Adrenal gland (tissue), 5 donors: ENCODE data around the gene LRRTM4.

Source experiments
- POLR2A ChIP-seq, 2 donors: fragments of 450-650 bp; IDR thresholded peaks; one replicate each; pipeline ENCODE4 v1.6.1; 2017; ENCODE audit warnings: antibody characterized with exemption in 2 of 2, mild to moderate bottlenecking in 2 of 2, moderate library complexity in 1 of 2
- TF ChIP-seq, protein P1 (sequence below), 6 experiments: fragments of 450-650 bp in 4 of 6; fragments of 200-600 bp in 2 of 6; sonication (generic) in 1 of 6; IDR thresholded peaks; 1 replicate in 5 of 6; 2 replicates in 1 of 6; pipeline versions ENCODE4 v1.5.1 to v1.8.0; 2016 to 2021; ENCODE audit warnings: antibody characterized with exemption in 6 of 6, mild to moderate bottlenecking in 2 of 6, moderate library complexity in 1 of 6
- donor health status: DM: no; HTN: no; CAD: no.

DNA sequence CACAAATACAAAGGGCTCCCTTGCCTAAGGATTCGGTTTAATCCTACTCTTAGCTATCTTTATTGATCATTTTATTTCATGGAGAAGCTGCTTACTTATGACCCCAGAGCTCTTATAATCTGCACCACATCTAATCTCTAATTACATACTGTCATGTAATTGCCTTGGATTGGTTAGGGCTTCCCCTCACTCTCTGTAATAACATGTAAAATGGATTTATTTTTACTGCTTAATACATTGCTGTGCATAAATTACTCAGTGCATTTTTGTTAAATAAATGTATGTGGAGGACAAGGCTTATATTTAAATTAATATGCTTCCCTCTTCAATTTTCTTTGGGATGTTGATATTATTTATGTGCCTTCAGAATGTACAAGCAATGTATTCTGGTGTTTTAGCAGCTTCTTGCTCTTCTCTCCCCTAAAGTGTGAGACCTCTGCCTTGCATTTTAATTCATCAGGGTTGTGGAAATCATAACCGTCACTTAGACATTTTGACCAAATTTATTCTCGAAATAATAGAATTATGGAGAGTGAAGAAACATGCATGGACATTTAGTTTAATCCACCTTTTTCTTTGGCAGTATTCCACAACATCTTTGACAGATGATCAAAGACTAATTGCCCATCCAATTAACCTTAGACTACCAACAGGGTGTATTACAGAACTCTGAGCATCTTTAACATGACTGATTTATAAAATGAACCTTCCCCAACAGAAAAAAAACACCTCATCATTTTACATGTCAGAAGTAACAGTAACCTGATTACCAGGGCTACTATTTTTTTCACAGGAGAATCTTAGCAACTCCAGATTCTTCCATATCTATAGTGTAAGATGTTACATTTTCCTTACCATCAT, 692.6 kb downstream of the LRRTM4 start:
- TF ChIP-seq, protein P1, sequence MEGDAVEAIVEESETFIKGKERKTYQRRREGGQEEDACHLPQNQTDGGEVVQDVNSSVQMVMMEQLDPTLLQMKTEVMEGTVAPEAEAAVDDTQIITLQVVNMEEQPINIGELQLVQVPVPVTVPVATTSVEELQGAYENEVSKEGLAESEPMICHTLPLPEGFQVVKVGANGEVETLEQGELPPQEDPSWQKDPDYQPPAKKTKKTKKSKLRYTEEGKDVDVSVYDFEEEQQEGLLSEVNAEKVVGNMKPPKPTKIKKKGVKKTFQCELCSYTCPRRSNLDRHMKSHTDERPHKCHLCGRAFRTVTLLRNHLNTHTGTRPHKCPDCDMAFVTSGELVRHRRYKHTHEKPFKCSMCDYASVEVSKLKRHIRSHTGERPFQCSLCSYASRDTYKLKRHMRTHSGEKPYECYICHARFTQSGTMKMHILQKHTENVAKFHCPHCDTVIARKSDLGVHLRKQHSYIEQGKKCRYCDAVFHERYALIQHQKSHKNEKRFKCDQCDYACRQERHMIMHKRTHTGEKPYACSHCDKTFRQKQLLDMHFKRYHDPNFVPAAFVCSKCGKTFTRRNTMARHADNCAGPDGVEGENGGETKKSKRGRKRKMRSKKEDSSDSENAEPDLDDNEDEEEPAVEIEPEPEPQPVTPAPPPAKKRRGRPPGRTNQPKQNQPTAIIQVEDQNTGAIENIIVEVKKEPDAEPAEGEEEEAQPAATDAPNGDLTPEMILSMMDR (IDR thresholded peaks at IDR 0.05), result no peak
- no peak for TF ChIP-seq POLR2A (IDR thresholded peaks at IDR 0.05)
